Activated CD4-positive, alpha-beta T cell treated with anti-CD3 and anti-CD28 coated beads for 24 hours (primary cell): ENCODE measurements around the gene SSR3.
"Not testable (repeated sequence)": the region's sequence is repeated elsewhere in the genome, so short reads cannot be mapped to it uniquely, and the experiment has no call there.

ENCODE experiments used
- DNase-seq, 2 donors: peaks; one replicate each; pipeline ENCODE4 v3.0.0-alpha.2; 2020; ENCODE audit warnings: low read depth in 2 of 2

The SSR3 gene

GRCh38 chr3:156576051-156576450, 21.1 kb upstream of the SSR3 start:
- no peak for DNase-seq

- DNase-seq, result no peak
Observed at GRCh38 chr3:156575641-156576040, 20.7 kb upstream of the SSR3 start.

- not testable (repeated sequence) for DNase-seq
Observed at GRCh38 chr3:156569881-156570280, 15.0 kb upstream of the SSR3 start.

GRCh38 chr3:156569016-156569415, 14.1 kb upstream of the SSR3 start:
- not testable (repeated sequence) for DNase-seq

GRCh38 chr3:156563900-156564682, 9.2 kb upstream of the SSR3 start:
- DNase-seq, result no peak

- not testable (repeated sequence) for DNase-seq
Observed at GRCh38 chr3:156562486-156562885, 7.6 kb upstream of the SSR3 start.

- no peak for DNase-seq
Observed at GRCh38 chr3:156561533-156561932, 6.6 kb upstream of the SSR3 start.

GRCh38 chr3:156559321-156559720, 4.4 kb upstream of the SSR3 start:
- DNase-seq, result no peak

- DNase-seq, result no peak
Observed at GRCh38 chr3:156558389-156558788, 3.5 kb upstream of the SSR3 start.

- DNase-seq, result no peak
Observed at GRCh38 chr3:156554515-156554841, 439 bp downstream of the SSR3 start.

GRCh38 chr3:156553705-156554356, 1.1 kb downstream of the SSR3 start:
- DNase-seq, result no peak

- DNase-seq, result no peak
Observed at GRCh38 chr3:156552973-156553372, 1.9 kb downstream of the SSR3 start.

- no peak for DNase-seq
Observed at GRCh38 chr3:156551746-156552145, 3.2 kb downstream of the SSR3 start.

GRCh38 chr3:156551261-156551660, 3.7 kb downstream of the SSR3 start:
- no peak for DNase-seq

GRCh38 chr3:156548902-156549301, 6.0 kb downstream of the SSR3 start:
- DNase-seq, result no peak

GRCh38 chr3:156548041-156548687, 6.8 kb downstream of the SSR3 start:
- DNase-seq, result no peak

- DNase-seq, result no peak
Observed at GRCh38 chr3:156547637-156548036, 7.3 kb downstream of the SSR3 start.

GRCh38 chr3:156543043-156543555, 11.8 kb downstream of the SSR3 start:
- no peak for DNase-seq

GRCh38 chr3:156542101-156543042, 12.5 kb downstream of the SSR3 start:
- no peak for DNase-seq

GRCh38 chr3:156539802-156540201, 15.1 kb downstream of the SSR3 start:
- DNase-seq, result no peak

GRCh38 chr3:156539051-156539450, 15.9 kb downstream of the SSR3 start:
- DNase-seq, result no peak
